Measurements from ENCODE around the gene ACP4. TPM values are rescaled to one million over a fixed set of nuclear protein-coding genes. Genes with fewer than 3 reads are reported as not detected.
"Not testable (repeated sequence)": the region's sequence is repeated elsewhere in the genome, so short reads cannot be mapped to it uniquely, and the experiment has no call there.

The ACP4 gene
- total RNA-seq, 2 donors from 2014 or later: not detected

DNA sequence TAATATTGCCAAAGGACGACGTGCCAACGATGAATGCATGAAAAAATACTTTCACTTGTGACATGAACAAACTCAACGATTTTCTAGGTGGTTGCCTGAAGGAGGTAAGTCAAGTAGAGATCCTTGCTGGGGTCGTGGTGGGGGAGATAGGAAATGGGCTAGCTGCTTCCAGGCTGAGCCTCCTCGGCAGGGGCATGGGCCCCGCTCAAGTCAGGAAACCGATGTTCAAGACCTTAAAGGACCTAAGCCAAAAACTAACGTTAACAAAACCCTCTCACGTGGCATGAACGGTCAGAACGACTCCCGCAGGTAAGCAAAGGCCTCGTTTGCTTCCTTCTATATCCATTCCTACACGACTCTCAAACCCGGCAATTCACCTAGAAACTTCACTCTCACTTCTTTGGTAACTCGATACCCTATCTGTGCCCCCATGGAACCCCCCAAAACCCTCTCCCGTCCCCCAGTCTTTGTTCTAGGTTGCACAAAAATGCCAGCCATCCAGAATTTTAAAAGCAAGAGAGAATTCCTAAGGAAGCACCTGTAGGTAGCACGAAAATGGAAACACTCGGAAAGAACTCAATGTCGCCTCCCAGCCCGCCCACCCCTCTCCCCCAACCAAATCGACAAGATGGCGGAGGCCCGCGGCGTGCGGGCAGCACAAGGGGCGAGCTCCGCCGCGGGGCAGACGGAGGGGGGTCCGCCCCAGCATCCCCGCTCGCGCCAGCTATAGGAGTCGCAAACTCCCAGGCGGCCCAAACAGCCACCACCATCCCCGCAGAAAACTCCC lies 13.6 kb downstream of the ACP4 start:
- no peaks in the 10 kb centered on the region for H3K36me3 ChIP-seq
- no peak for ATAC-seq (ENCODE audit: insufficient number of reproducible peaks, low FRiP score, low read depth)
- TF ChIP-seq CTCF (IDR thresholded peaks at IDR 0.05): no peak

DNA sequence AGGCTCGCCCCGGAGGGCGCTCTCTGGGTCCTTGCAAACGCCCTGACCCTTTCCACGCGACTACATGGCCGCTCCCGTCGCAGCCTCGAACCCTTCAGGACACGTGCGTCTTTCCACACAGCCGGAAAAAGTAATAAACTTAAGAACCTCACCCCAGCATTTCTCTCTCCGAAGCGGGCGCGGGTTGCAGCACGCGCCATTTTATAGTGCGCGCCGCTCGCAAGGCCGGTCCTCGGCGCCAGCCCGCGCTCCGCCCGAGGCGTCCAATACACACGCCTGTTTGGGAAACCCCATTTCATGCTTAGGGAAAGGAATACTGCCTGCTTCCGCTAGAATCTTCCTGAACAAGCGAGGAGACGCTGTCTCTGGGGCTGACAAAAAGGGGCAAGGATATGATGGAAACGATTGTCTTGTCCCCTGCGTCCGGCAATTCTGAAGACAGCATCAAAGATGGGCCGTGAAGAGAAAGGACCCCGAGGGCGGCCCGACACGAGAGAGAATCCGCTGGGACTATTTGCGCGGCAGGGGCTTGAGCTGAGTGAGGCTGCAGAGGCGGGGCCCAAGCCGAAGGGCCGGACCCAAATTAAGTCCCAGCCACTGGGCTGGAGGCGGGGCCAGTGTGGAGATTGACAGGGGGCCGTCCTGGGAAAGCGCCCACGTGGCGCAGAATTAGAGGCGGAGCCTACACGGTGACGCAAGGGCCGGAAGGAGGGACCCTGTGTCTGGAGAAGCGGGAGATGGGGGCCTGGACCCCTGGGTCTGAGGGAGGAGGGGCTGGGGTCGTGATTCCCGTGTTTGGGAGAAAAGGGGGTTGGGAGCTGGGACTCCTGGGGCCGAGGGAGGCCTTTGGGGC lies 14.4 kb downstream of the ACP4 start:
- Histone ChIP-seq H3K27me3 (replicated peaks; ENCODE audit: insufficient read depth) (no peaks in the 10 kb centered on the region), H3K36me3 (no peaks in the 10 kb centered on the region), H3K4me1 (ENCODE audit: control insufficient read depth in 1 of 2, low read depth in 2 of 2) (peaks cover 15 to 20% of the 10 kb centered on the region in 2 donors), H3K4me3 (peak overlapping the region; percentile 85), H3K9me3 (no peaks in the 10 kb centered on the region), H3K27ac (peak overlapping the region; percentile 84 to 99)
- DNase-seq (ENCODE audit: low spot score) (peak; percentile 95), ATAC-seq (ENCODE audit: insufficient number of reproducible peaks, low FRiP score, low read depth) (peak; percentile 99)
- no peak for TF ChIP-seq CTCF (IDR thresholded peaks at IDR 0.05)

More for the DNA sequence above, 13.6 kb downstream of the ACP4 start:
- Histone ChIP-seq H3K4me3 (peak overlapping the region; percentile 85), H3K4me1 (ENCODE audit: control insufficient read depth in 1 of 2, low read depth in 2 of 2) (peaks cover 15 to 20% of the 10 kb centered on the region in 2 donors), H3K27ac (peak overlapping the region; percentile 84 to 99), H3K27me3 (replicated peaks; ENCODE audit: insufficient read depth) (no peaks in the 10 kb centered on the region), H3K9me3 (no peaks in the 10 kb centered on the region)
- DNase-seq (ENCODE audit: low spot score): no peak

DNA sequence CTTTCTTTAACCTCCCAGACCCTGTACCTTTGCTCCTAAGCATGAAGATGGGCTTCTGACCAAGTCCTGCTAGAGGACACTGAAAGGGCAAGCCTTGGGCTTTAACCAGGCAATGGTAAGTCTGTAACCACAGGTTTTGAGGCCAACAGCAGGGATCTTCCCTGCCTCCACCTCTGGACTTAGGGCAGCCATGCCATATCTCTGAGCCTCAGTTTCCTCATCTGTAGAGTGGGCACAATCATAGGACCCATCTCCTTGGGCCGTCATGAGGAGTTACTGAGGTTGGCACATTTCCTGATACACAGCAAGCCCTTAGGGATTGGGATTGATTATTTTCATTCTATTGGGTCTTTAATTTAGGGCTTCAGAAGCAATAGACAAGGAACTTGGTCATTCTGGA lies 18.6 kb downstream of the ACP4 start:
- no peak for TF ChIP-seq CTCF (IDR thresholded peaks at IDR 0.05)
- no peak overlapping the region for H3K4me3 ChIP-seq
- DNase-seq (ENCODE audit: low spot score) (no peak), ATAC-seq (ENCODE audit: insufficient number of reproducible peaks, low FRiP score, low read depth) (no peak)
- H3K36me3 ChIP-seq: no peaks in the 10 kb centered on the region
- H3K4me1 ChIP-seq (ENCODE audit: control insufficient read depth in 1 of 2, low read depth in 2 of 2): peaks cover 5 to 7% of the 10 kb centered on the region in 2 donors
- H3K27me3 ChIP-seq (replicated peaks; ENCODE audit: insufficient read depth): no peaks in the 10 kb centered on the region
- no peaks in the 10 kb centered on the region for H3K9me3 ChIP-seq
- H3K27ac ChIP-seq: no peak overlapping the region

DNA sequence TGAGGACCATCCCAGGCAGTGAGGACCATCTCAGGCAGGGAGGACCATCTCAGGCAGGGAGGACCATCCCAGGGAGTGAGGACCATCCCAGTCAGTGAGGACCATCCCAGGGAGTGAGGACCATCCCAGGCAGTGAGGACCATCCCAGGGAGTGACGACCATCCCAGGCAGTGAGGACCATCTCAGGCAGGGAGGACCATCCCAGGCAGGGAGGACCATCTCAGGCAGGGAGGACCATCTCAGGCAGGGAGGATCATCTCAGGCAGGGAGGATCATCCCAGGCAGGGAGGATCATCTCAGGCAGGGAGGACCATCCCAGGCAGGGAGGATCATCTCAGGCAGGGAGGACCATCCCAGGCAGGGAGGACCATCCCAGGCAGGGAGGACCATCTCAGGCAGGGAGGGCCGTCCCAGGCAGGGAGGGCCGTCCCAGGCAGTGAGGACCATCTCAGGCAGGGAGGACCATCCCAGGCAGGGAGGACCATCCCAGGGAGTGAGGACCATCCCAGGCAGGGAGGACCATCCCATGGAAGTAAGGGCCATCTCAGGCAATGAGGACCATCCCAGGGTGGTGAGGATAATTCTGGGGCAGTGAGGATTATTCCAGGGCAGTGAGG lies 21.5 kb downstream of the ACP4 start:
- H3K36me3 ChIP-seq; DNase-seq (ENCODE audit: low spot score); H3K4me3 ChIP-seq; H3K27ac ChIP-seq; ATAC-seq (ENCODE audit: insufficient number of reproducible peaks, low FRiP score, low read depth); H3K9me3 ChIP-seq; H3K27me3 ChIP-seq (replicated peaks; ENCODE audit: insufficient read depth); H3K4me1 ChIP-seq (ENCODE audit: control insufficient read depth in 1 of 2, low read depth in 2 of 2): not testable (repeated sequence)

GRCh38 chr19:50812474-50812873 lies 22.3 kb downstream of the ACP4 start:
- no peak for TF ChIP-seq CTCF (IDR thresholded peaks at IDR 0.05)
- H3K9me3 ChIP-seq: no peaks in the 10 kb centered on the region
- no peaks in the 10 kb centered on the region for H3K36me3 ChIP-seq
- DNase-seq (ENCODE audit: low spot score) (no peak), ATAC-seq (ENCODE audit: insufficient number of reproducible peaks, low FRiP score, low read depth) (no peak)
- no peak overlapping the region for H3K27ac ChIP-seq
- H3K4me3 ChIP-seq: no peak overlapping the region
- no peaks in the 10 kb centered on the region for H3K27me3 ChIP-seq (replicated peaks; ENCODE audit: insufficient read depth)
- H3K4me1 ChIP-seq (ENCODE audit: control insufficient read depth in 1 of 2, low read depth in 2 of 2): no peaks in the 10 kb centered on the region
